DND-41 (cell line): ENCODE results near the gene KRT1.

Source experiments
- CTCF ChIP-seq: IDR thresholded peaks from 2 replicates; pipeline ENCODE4 v1.5.1; 2012; ENCODE audit warnings: borderline replicate concordance, low read length, moderate library complexity, mild to moderate bottlenecking; ENCODE audit not compliant: poor library complexity, severe bottlenecking; ENCODE audit errors: extremely low read depth
- EZH2 ChIP-seq: IDR thresholded peaks from 3 replicates; pipeline ENCODE4 v1.6.1; 2012; ENCODE audit warnings: borderline replicate concordance, low read depth, mild to moderate bottlenecking, moderate library complexity, low read length, inconsistent platforms; ENCODE audit not compliant: severe bottlenecking

DNA sequence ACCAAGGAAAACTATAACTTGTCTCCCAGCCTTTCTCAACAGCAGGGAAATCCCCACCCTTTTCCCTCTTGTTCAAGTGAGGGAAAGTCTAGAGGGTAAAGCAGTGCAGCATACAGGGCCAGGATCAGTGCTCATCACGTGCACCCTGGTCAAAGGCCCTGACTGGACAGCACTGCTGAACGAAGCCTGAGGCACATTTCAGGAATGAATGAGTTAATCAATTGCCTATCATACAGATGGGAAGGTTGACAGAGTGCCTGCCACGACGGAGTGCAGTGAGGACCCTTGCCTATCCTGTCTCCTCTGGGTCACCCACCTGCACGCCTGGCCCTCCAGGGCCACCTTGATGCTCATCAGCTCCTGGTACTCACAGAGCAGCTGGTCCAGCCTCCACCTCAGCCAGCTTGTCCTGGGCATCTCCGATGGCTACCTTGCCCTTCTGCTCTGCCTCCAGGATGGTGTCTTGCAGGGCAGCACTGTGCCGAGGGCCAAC, 50.2 kb downstream of the KRT1 start:
- TF ChIP-seq CTCF (no peak), EZH2 (no peak)
